NCI-H446 treated with DMSO at 0.1 percent for 48 hours (cell line): ENCODE results near the gene TNRC6B.
"Not testable (repeated sequence)": the region's sequence is repeated elsewhere in the genome, so short reads cannot be mapped to it uniquely, and the experiment has no call there.

Experiments
- DNase-seq: peaks from one replicate; lab custom pipeline; 2025; lab: John Stamatoyannopoulos, UW

Gene TNRC6B

GRCh38 chr22:40212121-40212520, 34.4 kb downstream of the TNRC6B start:
- DNase-seq: no peak

GRCh38 chr22:40213478-40213877, 35.8 kb downstream of the TNRC6B start:
- DNase-seq: no peak

GRCh38 chr22:40215266-40215665, 37.5 kb downstream of the TNRC6B start:
- peak; percentile 74 for DNase-seq

- DNase-seq: no peak
These were observed 38.5 kb downstream of the TNRC6B start for GRCh38 chr22:40216041-40216756.

GRCh38 chr22:40218152-40218551, 40.4 kb downstream of the TNRC6B start:
- DNase-seq: no peak

GRCh38 chr22:40218723-40219294, 41.1 kb downstream of the TNRC6B start:
- DNase-seq: no peak

- no peak for DNase-seq
These were observed 42.8 kb downstream of the TNRC6B start for GRCh38 chr22:40220316-40221054.

DNA sequence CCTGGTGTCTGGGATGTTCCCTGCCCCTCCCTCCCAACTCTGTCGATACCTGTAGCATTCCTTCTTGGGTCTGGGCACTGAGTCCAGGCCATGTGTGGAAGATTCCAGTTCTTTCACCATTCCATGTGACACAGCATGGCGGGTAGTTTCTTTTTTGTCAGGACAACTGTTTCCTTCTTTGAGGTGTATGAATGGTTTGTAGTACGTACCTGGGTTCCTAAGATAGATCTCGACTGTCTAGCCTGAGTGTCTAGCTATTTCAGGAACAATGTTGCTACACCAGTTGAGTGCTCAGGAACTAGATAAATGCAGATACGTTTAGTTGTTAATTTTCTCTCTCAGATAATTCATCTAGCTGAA, 43.3 kb downstream of the TNRC6B start:
- no peak for DNase-seq

- not testable (repeated sequence) for DNase-seq
These were observed 45.3 kb downstream of the TNRC6B start for GRCh38 chr22:40222979-40223378.

DNA sequence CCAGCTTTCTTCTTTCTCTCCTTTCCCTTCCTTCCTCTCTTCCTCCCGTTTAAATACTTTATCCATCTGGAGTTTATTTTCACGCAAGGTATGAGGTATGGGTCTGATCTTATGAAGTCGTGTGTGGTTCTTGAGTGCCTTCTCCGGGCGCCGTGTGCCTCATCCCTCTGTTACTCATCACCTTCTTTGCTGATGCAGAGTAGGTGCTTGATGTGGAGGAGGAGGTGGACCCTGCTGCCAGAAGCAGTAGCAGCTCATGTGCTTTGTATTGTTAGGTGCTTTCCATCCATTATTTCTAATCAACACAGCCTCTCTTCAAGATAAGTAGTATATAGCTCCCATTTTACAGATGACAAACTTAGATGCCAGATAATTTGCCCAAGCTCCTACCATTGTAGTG, 47.0 kb downstream of the TNRC6B start:
- DNase-seq: no peak

- no peak for DNase-seq
These were observed 48.9 kb downstream of the TNRC6B start for GRCh38 chr22:40226620-40227019.

GRCh38 chr22:40231618-40232313, 54.0 kb downstream of the TNRC6B start:
- no peak for DNase-seq

- no peak for DNase-seq
These were observed 54.9 kb downstream of the TNRC6B start for GRCh38 chr22:40232624-40233023.

GRCh38 chr22:40233886-40234285, 56.2 kb downstream of the TNRC6B start:
- no peak for DNase-seq

- no peak for DNase-seq
These were observed 56.9 kb downstream of the TNRC6B start for GRCh38 chr22:40234658-40235057.

GRCh38 chr22:40235308-40235707, 57.6 kb downstream of the TNRC6B start:
- DNase-seq: no peak

DNA sequence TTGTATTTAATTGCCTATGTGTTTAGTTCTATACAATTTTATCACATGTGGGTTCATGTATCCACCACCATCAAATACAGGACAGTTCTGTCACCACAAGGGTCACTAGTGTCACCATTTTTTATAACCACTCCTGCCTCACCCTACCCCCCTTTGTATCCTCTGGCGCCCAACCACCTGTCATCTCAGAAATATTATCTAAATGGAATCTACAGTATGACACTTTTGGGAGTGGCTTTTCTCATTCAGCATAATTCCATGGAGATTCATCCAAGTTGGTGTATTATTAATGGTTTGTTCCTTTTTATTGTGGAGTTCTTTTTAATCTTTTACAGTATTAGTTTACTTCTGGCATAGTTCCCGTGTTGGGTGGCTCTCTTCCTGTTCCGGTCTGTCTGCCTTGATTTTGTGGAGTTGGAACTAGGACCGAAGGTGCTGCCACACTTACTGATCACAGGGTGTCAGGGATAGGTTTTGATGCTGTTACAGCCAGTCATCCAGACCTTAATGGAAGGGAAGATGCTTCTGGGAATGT, 58.5 kb downstream of the TNRC6B start:
- DNase-seq: no peak

GRCh38 chr22:40237241-40237640, 59.5 kb downstream of the TNRC6B start:
- DNase-seq: no peak

GRCh38 chr22:40237788-40238424, 60.2 kb downstream of the TNRC6B start:
- no peak for DNase-seq

GRCh38 chr22:40238425-40239344, 61.0 kb downstream of the TNRC6B start:
- DNase-seq: no peak

DNA sequence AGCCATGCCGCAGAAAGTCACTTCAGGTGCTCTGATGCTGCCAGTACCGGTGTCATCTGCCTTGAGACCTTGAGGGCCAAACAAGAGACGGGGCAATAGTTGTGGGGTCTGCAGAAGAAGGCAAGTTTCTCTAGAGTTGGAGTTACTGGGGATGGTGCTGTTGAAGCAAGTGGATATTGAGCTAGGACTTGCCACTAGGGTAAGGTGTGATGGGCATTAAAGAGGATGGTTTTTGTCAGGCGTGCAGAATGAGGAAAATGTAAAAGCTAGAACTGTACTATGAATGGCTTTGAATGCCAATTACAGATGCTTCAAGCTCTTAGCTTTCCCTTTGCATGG, 61.6 kb downstream of the TNRC6B start:
- no peak for DNase-seq
